GM19467 (cell line): ENCODE data around the gene MROH9.

Experiments used
- ATAC-seq: cut with Tn5 transposase; IDR thresholded peaks from one replicate; pipeline ENCODE4 v1.9.1; 2021; ENCODE audit warnings: mild to moderate bottlenecking, moderate library complexity; ENCODE audit not compliant: unreplicated experiment

The MROH9 gene

GRCh38 chr1:171081314-171081753, 146.0 kb downstream of the MROH9 start:
- ATAC-seq: no peak

GRCh38 chr1:171081763-171082201, 146.4 kb downstream of the MROH9 start:
- no peak for ATAC-seq

GRCh38 chr1:171082606-171083005, 147.3 kb downstream of the MROH9 start:
- no peak for ATAC-seq

GRCh38 chr1:171083222-171083621, 147.9 kb downstream of the MROH9 start:
- no peak for ATAC-seq

- no peak for ATAC-seq
These were observed 148.8 kb downstream of the MROH9 start for GRCh38 chr1:171084091-171084490.

- no peak for ATAC-seq
These were observed 149.5 kb downstream of the MROH9 start for GRCh38 chr1:171084870-171085269.

- no peak for ATAC-seq
These were observed 152.6 kb downstream of the MROH9 start for GRCh38 chr1:171087896-171088295.

GRCh38 chr1:171090604-171091003, 155.3 kb downstream of the MROH9 start, which contains the start of gene FMO3:
FMO3 (plus strand) TSS chr1:171090905; CDS start chr1:171092659, 1,754 bp downstream.
- no peak for ATAC-seq

- no peak for ATAC-seq
These were observed 168.5 kb downstream of the MROH9 start for GRCh38 chr1:171103862-171104261.

GRCh38 chr1:171107262-171107940, 172.1 kb downstream of the MROH9 start:
- no peak for ATAC-seq

- ATAC-seq: no peak
These were observed 172.6 kb downstream of the MROH9 start for GRCh38 chr1:171107969-171108368.

GRCh38 chr1:171109966-171110365, 174.6 kb downstream of the MROH9 start:
- no peak for ATAC-seq

- no peak for ATAC-seq
These were observed 175.4 kb downstream of the MROH9 start for GRCh38 chr1:171110621-171111326.

- no peak for ATAC-seq
These were observed 176.8 kb downstream of the MROH9 start for GRCh38 chr1:171112119-171112518.

- ATAC-seq: no peak
These were observed 178.0 kb downstream of the MROH9 start for GRCh38 chr1:171113382-171113781.
